H1 (cell line): ENCODE results near the gene LPAR4. TPM values are rescaled to one million over a fixed set of nuclear protein-coding genes. Genes with fewer than 3 reads are reported as not detected.

ENCODE experiments used
- CTCF ChIA-PET: fragments of 300-600 bp; sonication (Branson Sonifier 250); formaldehyde crosslinking; loops from one replicate; lab custom pipeline; 2021; ENCODE audit not compliant: partially characterized antibody; lab: Charles Lee
- POLR2A ChIA-PET: fragments of 300-600 bp; sonication (Branson Sonifier 250); formaldehyde crosslinking; loops from one replicate; lab custom pipeline; 2021; ENCODE audit warnings: inconsistent platforms; ENCODE audit not compliant: partially characterized antibody; lab: Charles Lee
- DNase-seq, 2 experiments: peaks; one replicate each; pipeline versions ENCODE4 v3.0.0 to v3.0.0-alpha.2; 2010 to 2022; ENCODE audit warnings: low spot score in 2 of 2, low read depth in 1 of 2, mixed read lengths in 1 of 2
- FAIRE-seq: peaks from 2 replicates; lab custom pipeline; 2011; peaks lifted over from hg19 to GRCh38; lab: Jason Lieb, UNC
- H2AFZ ChIP-seq: 2 replicates; pipeline ENCODE4 v1.8.1; 2012; ENCODE audit warnings: low read length, inconsistent platforms
- H2AK5ac ChIP-seq: 2 replicates; pipeline ENCODE4 v1.6.1; 2013; ENCODE audit warnings: low read depth, low read length
- H2BK120ac ChIP-seq: replicated peaks from 2 replicates; pipeline ENCODE3; 2013; ENCODE audit warnings: low read depth, low read length, inconsistent platforms
- H2BK12ac ChIP-seq: 2 replicates; pipeline ENCODE4 v1.6.1; 2013; ENCODE audit warnings: low read depth, low read length
- H2BK15ac ChIP-seq: 2 replicates; pipeline ENCODE4 v1.6.1; 2013; ENCODE audit warnings: low read length
- H2BK20ac ChIP-seq: 2 replicates; pipeline ENCODE4 v1.6.1; 2013; ENCODE audit warnings: low read length
- H2BK5ac ChIP-seq: 2 replicates; pipeline ENCODE4 v1.6.1; 2013; ENCODE audit warnings: low read depth, low read length
- H3K14ac ChIP-seq: 2 replicates; pipeline ENCODE4 v1.6.1; 2013; ENCODE audit warnings: inconsistent platforms; ENCODE audit not compliant: insufficient read length
- H3K18ac ChIP-seq: 2 replicates; pipeline ENCODE4 v1.6.1; 2013; ENCODE audit warnings: low read length; ENCODE audit errors: extremely low read depth
- H3K23ac ChIP-seq: 2 replicates; pipeline ENCODE4 v1.6.1; 2013; ENCODE audit warnings: inconsistent platforms; ENCODE audit not compliant: insufficient read length
- H3K23me2 ChIP-seq: 2 replicates; pipeline ENCODE4 v1.6.1; 2013; ENCODE audit warnings: low read depth, low read length
- H3K27ac ChIP-seq: 2 replicates; pipeline ENCODE4 v1.6.1; 2011; ENCODE audit warnings: low read depth, low read length, inconsistent platforms
- H3K27me3 ChIP-seq, 4 experiments: replicated peaks in 1 of 4; 1 replicate in 1 of 4; 2 replicates in 3 of 4; pipeline versions ENCODE4 v1.6.1 to v1.8.1; 2011 to 2013; ENCODE audit warnings: low read length in 3 of 4, mild to moderate bottlenecking in 3 of 4, inconsistent platforms in 2 of 4, mixed read lengths in 2 of 4, moderate library complexity in 1 of 4; ENCODE audit not compliant: control insufficient read depth in 3 of 4, insufficient read depth in 3 of 4; ENCODE audit errors: extremely low read depth in 1 of 4
- H3K36me3 ChIP-seq, 4 experiments: 2 replicates each; pipeline versions ENCODE4 v1.6.1 to v1.8.1; 2011 to 2013; ENCODE audit warnings: mild to moderate bottlenecking in 4 of 4, low read length in 3 of 4, moderate library complexity in 2 of 4, control low read depth in 1 of 4, inconsistent platforms in 1 of 4; ENCODE audit not compliant: insufficient read depth in 4 of 4, control insufficient read depth in 2 of 4
- H3K4ac ChIP-seq: replicated peaks from 2 replicates; pipeline ENCODE3; 2013; ENCODE audit warnings: low read length, low read depth, mixed read lengths, inconsistent platforms; ENCODE audit not compliant: insufficient read length
- H3K4me1 ChIP-seq, 4 experiments: replicated peaks in 1 of 4; 1 replicate in 1 of 4; 2 replicates in 3 of 4; pipeline versions ENCODE4 v1.6.1 to v1.8.1; 2011 to 2013; ENCODE audit warnings: low read length in 3 of 4, inconsistent platforms in 2 of 4, mixed read lengths in 1 of 4; ENCODE audit not compliant: insufficient read depth in 4 of 4, control insufficient read depth in 3 of 4
- H3K4me2 ChIP-seq, 2 experiments: 2 replicates each; pipeline versions ENCODE4 v1.6.1 to v1.8.1; 2011 to 2013; ENCODE audit warnings: low read depth in 2 of 2, low read length in 2 of 2, control low read depth in 1 of 2, inconsistent platforms in 1 of 2, mild to moderate bottlenecking in 1 of 2; ENCODE audit not compliant: insufficient read depth in 1 of 2
- H3K4me3 ChIP-seq, 4 experiments: fragments of 200-600, 300-600 bp in 1 of 4; sonication (generic), shearing (Covaris generic), sonication (Bioruptor Twin) in 1 of 4; 2 replicates each; pipeline versions ENCODE4 v1.5.1 to v1.8.1; 2011 to 2016; ENCODE audit warnings: low read length in 4 of 4, low read depth in 3 of 4, control low read depth in 2 of 4, inconsistent platforms in 2 of 4, mild to moderate bottlenecking in 2 of 4, mixed read lengths in 1 of 4, moderate library complexity in 1 of 4; ENCODE audit not compliant: insufficient read depth in 2 of 4; ENCODE audit errors: extremely low read depth in 1 of 4
- H3K56ac ChIP-seq: replicated peaks from 2 replicates; pipeline ENCODE3; 2013; ENCODE audit warnings: low read depth, mild to moderate bottlenecking, mixed read lengths, low read length, inconsistent platforms; ENCODE audit not compliant: insufficient read length
- H3K79me1 ChIP-seq: 2 replicates; pipeline ENCODE4 v1.6.1; 2013; ENCODE audit warnings: low read depth, low read length, control low read depth
- H3K79me2 ChIP-seq, 2 experiments: 2 replicates each; pipeline versions ENCODE4 v1.6.1 to v1.8.1; 2012 to 2013; ENCODE audit warnings: low read length in 2 of 2, mild to moderate bottlenecking in 2 of 2, inconsistent platforms in 1 of 2; ENCODE audit not compliant: insufficient read depth in 2 of 2, control insufficient read depth in 1 of 2
- H3K9ac ChIP-seq, 4 experiments: replicated peaks in 1 of 4; 1 replicate in 1 of 4; 2 replicates in 3 of 4; pipeline versions ENCODE4 v1.6.1 to v1.8.1; 2011 to 2013; ENCODE audit warnings: low read depth in 3 of 4, low read length in 3 of 4, control low read depth in 2 of 4, mild to moderate bottlenecking in 2 of 4, moderate library complexity in 2 of 4, inconsistent platforms in 1 of 4; ENCODE audit errors: extremely low read depth in 1 of 4
- H3K9me3 ChIP-seq, 2 experiments: 2 replicates each; pipeline versions ENCODE4 v1.6.1 to v1.8.1; 2012 to 2013; ENCODE audit warnings: mild to moderate bottlenecking in 2 of 2, moderate library complexity in 2 of 2, control low read depth in 1 of 2, inconsistent platforms in 1 of 2, low read depth in 1 of 2, low read length in 1 of 2, mixed read lengths in 1 of 2; ENCODE audit not compliant: insufficient read depth in 2 of 2
- H4K20me1 ChIP-seq, 2 experiments: replicated peaks in 1 of 2; 2 replicates each; pipeline versions ENCODE3 to v1.8.1; 2011 to 2013; ENCODE audit warnings: inconsistent platforms in 2 of 2, low read length in 2 of 2, mild to moderate bottlenecking in 1 of 2; ENCODE audit not compliant: insufficient read depth in 2 of 2, control insufficient read depth in 1 of 2
- H4K5ac ChIP-seq: 2 replicates; pipeline ENCODE4 v1.6.1; 2013; ENCODE audit warnings: low read length, low read depth, mixed read lengths, inconsistent platforms; ENCODE audit not compliant: insufficient read length
- H4K8ac ChIP-seq: 2 replicates; pipeline ENCODE4 v1.8.0; 2013; ENCODE audit warnings: mild to moderate bottlenecking, moderate library complexity, low read length, inconsistent platforms; ENCODE audit not compliant: insufficient read depth; ENCODE audit errors: extremely low read depth
- H4K91ac ChIP-seq: replicated peaks from 2 replicates; pipeline ENCODE3; 2013; ENCODE audit warnings: low read length, mixed read lengths, inconsistent platforms; ENCODE audit not compliant: insufficient read length
- EP300 ChIP-seq, 2 experiments: IDR thresholded peaks; 1 replicate in 1 of 2; 2 replicates in 1 of 2; pipeline ENCODE4 v1.6.1; 2011 to 2012; ENCODE audit warnings: low read depth in 2 of 2, low read length in 2 of 2, mild to moderate bottlenecking in 2 of 2, borderline replicate concordance in 1 of 2, inconsistent platforms in 1 of 2, moderate library complexity in 1 of 2
- EZH2 ChIP-seq: fragments of 200-600 bp; sonication (generic); IDR thresholded peaks from 2 replicates; pipeline ENCODE4 v1.7.1; 2012; ENCODE audit warnings: low read depth, mild to moderate bottlenecking, moderate library complexity, low read length, inconsistent platforms; ENCODE audit not compliant: severe bottlenecking
- NANOG ChIP-seq: IDR thresholded peaks from 2 replicates; pipeline ENCODE4 v1.6.1; 2011; ENCODE audit warnings: low read length, low read depth, mild to moderate bottlenecking, inconsistent platforms; ENCODE audit not compliant: insufficient read depth, poor library complexity, severe bottlenecking
- WGBS, 2 experiments: shearing (Covaris generic) in 1 of 2; methylation state at CpG; one replicate each; pipeline versions ENCODE4 v1.1.6 to v1.1.7; 2013 to 2015; ENCODE audit warnings: low lambda C conversion rate in 2 of 2, mixed read lengths in 2 of 2, inconsistent platforms in 1 of 2, low coverage in 1 of 2, missing lambda C conversion rate in 1 of 2; ENCODE audit not compliant: insufficient replicate concordance in 2 of 2, insufficient coverage in 1 of 2, insufficient read length in 1 of 2; ENCODE audit errors: extremely low coverage in 1 of 2, missing lambda C conversion rate in 1 of 2; 5-methylcytosine and 5-hydroxymethylcytosine counted together
- polyA plus RNA-seq, 7 experiments: library from polyadenylated mRNA; depleted of rRNA in 3 of 7; stranded (reverse) in 5 of 7; unstranded in 2 of 7; fragments of >200 nt in 5 of 7; fragments of 200-250 nt in 2 of 7; gene quantifications; 1 replicate in 5 of 7; 2 replicates in 1 of 7; 4 replicates in 1 of 7; pipeline versions ENCODE4 v1.2.1 to v1.2.3, GENCODE V29; 2011 to 2013; ENCODE audit warnings: missing spikeins in 2 of 7, mixed read lengths in 2 of 7
- total RNA-seq: library from RNA; stranded (reverse); fragmentation: NEBNext Ultra II Directional; extraction: Animal tissue kit (Norgen Biotek cat#: 25700); gene quantifications from 2 replicates; pipeline ENCODE4 v1.2.1, GENCODE V29; 2021
- TF ChIP-seq, protein P1 (sequence below): IDR thresholded peaks from 2 replicates; pipeline ENCODE4 v1.6.1; 2012; ENCODE audit warnings: low read length, inconsistent platforms

Gene LPAR4
- total and polyA plus RNA-seq, 2 of the 8 experiments (the other 6 are each of a cell fraction or from before 2014, with no cell fraction given) = 7.6 to 16.3 TPM

- CTCF ChIA-PET = no interaction called here
Measured at GRCh38 chrX:78801522-78801921, 54.0 kb downstream of the LPAR4 start.

More at GRCh38 chrX:78801522-78801921, 54.0 kb downstream of the LPAR4 start:
- no peak overlapping the region for H2BK5ac ChIP-seq
- H4K91ac ChIP-seq = no peak overlapping the region
- H2AK5ac ChIP-seq = no peak overlapping the region
- H3K9ac ChIP-seq = no peak overlapping the region
- FAIRE-seq (no peak), DNase-seq (no peak)
- H2BK15ac ChIP-seq = no peak overlapping the region
- no peak overlapping the region for H4K8ac ChIP-seq
- no peak overlapping the region for H3K27ac ChIP-seq
- H3K4me3 ChIP-seq = no peak overlapping the region
- no peak overlapping the region for H2BK20ac ChIP-seq
- H3K79me1 ChIP-seq = no peaks in the 10 kb centered on the region
- no peak overlapping the region for H3K4ac ChIP-seq
- POLR2A ChIA-PET = no interaction called here
- H3K23ac ChIP-seq = no peak overlapping the region
- H2BK12ac ChIP-seq = no peak overlapping the region
- H3K36me3 ChIP-seq = no peaks in the 10 kb centered on the region
- H2AFZ ChIP-seq = no peak overlapping the region
- no peaks in the 10 kb centered on the region for H3K79me2 ChIP-seq
- H3K9me3 ChIP-seq = no peaks in the 10 kb centered on the region
- H3K4me2 ChIP-seq = no peak overlapping the region
- 86% methylated on average over 1 of the region's 2 CpGs; no CpG with 5 or more reads in 1 of the 2 experiments for WGBS, 2 experiments
- no peak overlapping the region for H3K18ac ChIP-seq
- no peaks in the 10 kb centered on the region for H3K4me1 ChIP-seq
- H4K20me1 ChIP-seq = no peaks in the 10 kb centered on the region
- no peak overlapping the region for H3K56ac ChIP-seq
- no peaks in the 10 kb centered on the region for H3K23me2 ChIP-seq
- TF ChIP-seq, protein P1, sequence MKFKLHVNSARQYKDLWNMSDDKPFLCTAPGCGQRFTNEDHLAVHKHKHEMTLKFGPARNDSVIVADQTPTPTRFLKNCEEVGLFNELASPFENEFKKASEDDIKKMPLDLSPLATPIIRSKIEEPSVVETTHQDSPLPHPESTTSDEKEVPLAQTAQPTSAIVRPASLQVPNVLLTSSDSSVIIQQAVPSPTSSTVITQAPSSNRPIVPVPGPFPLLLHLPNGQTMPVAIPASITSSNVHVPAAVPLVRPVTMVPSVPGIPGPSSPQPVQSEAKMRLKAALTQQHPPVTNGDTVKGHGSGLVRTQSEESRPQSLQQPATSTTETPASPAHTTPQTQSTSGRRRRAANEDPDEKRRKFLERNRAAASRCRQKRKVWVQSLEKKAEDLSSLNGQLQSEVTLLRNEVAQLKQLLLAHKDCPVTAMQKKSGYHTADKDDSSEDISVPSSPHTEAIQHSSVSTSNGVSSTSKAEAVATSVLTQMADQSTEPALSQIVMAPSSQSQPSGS = no peak
- TF ChIP-seq EZH2 = no peak
- TF ChIP-seq EP300 (IDR thresholded peaks at IDR 0.05; ENCODE audit: borderline replicate concordance in 1 of 2, low read depth in 2 of 2, low read length in 2 of 2) = no peak
- TF ChIP-seq NANOG = no peak
- TF ChIP-seq, all 59 proteins: peak for 0
- H2BK120ac ChIP-seq = no peak overlapping the region
- no peaks in the 10 kb centered on the region for H3K27me3 ChIP-seq
- H4K5ac ChIP-seq = no peak overlapping the region
- no peak overlapping the region for H3K14ac ChIP-seq
